TTC549 (cell line): ENCODE measurements around the gene PALLD.
"Not testable (repeated sequence)": the region's sequence is repeated elsewhere in the genome, so short reads cannot be mapped to it uniquely, and the experiment has no call there.

ENCODE experiments used
- FAIRE-seq: peaks from 2 replicates; lab custom pipeline; 2012; peaks lifted over from hg19 to GRCh38; lab: Jason Lieb, UNC

PALLD gene

GRCh38 chr4:168496834-168497233 is at the start of gene PALLD:
TSS of gene PALLD (plus strand) at chr4:168497052.
- no peak for FAIRE-seq

GRCh38 chr4:168449063-168449462 is 47.8 kb upstream of the PALLD start:
- not testable (repeated sequence) for FAIRE-seq

GRCh38 chr4:168449719-168450452 is 47.0 kb upstream of the PALLD start:
- FAIRE-seq: no peak

DNA sequence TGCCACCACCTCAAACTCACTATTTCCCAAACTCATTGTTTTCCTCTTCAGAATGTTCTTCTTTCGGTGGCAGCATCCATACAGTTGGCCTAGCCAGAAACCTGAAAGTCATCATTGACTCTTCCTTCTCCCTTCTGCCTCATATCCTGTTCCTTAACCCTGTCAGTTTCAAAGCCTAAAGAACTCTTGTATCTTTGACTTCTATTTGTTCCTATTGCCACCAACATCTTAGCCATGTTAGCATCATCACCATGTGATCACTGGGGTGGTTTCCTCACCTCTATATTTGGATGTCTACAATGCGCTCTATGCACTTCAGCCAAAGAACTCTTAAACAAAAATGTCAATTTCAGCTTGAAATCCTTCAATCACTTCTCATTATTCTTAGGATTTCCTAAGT is 45.5 kb upstream of the PALLD start:
- no peak for FAIRE-seq

DNA sequence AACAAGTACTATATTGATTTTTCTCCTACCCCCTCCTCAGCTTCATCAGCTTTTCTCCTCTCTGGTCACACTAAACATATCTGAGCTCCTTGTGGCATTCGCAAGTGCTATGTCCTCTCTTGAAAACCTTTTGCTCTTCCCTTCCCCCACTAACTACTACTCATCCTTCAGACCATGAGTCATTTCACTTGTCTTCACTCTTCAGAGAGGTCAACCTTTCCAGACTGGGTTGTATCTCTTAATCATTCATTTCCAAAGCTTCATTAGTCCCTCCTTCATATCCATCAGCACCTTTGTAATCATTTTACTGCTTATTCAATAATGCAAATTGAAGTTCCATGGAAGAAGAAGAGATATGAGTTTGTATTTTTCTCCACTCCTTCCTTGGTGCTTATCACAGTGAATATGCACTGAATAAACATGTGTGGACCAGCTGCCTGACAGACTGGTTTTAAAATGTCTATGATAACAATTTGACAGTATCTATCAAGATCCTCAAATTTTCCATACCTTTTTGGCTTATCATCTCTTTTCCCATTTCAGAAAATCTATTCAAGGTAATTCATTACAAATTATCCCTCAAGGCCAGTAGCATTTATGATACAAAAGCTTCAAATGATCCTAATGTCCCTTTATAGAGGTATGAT is 45.0 kb upstream of the PALLD start:
- no peak for FAIRE-seq

DNA sequence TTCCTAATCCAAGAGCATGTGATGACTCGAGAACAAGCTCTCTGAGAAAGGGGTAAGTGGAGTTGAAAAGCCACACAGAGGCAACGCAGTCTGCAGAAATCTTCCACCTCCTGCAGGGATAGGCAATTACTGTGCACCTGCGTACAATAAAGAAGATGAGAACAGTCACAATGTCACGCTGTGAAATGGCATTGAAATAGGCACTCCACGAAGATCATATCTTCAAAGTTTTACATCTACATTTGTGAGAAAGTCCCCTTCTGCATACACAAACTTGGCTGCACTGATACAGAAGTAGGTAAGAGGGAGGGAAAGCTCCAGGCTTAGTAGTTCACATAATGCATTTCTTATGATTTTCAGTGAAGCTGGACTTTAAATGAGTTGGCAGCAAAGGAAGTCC is 43.7 kb upstream of the PALLD start:
- no peak for FAIRE-seq

- not testable (repeated sequence) for FAIRE-seq
These were observed 38.6 kb upstream of the PALLD start for GRCh38 chr4:168458256-168458655.

- no peak for FAIRE-seq
These were observed 35.0 kb upstream of the PALLD start for GRCh38 chr4:168461821-168462220.

DNA sequence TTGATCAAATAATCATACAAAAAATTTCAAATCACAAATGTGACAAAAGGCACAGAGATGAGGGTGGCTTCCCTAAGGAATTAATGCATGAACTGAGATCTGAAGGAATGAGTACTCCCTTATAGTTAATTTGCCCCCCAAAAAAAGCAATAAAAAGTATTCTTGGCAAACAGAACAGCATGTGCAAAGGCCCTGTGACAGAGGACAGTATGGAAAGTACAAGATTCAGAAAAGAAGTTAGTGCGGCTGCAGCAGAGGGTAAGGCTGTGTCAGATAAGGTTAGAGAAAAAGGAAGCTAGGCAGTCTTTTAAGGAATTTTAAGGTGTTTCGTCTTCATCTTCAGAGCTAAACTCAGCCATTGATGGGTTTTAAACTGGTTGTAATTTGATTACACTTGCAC is 23.9 kb upstream of the PALLD start:
- FAIRE-seq: no peak

- FAIRE-seq: no peak
These were observed 22.1 kb upstream of the PALLD start for GRCh38 chr4:168474660-168475320.

- FAIRE-seq: no peak
These were observed 21.1 kb upstream of the PALLD start for GRCh38 chr4:168475745-168476144.

GRCh38 chr4:168478868-168479267 is 18.0 kb upstream of the PALLD start:
- FAIRE-seq: no peak

- FAIRE-seq: no peak
These were observed 15.8 kb upstream of the PALLD start for GRCh38 chr4:168480931-168481611.

GRCh38 chr4:168483811-168484210 is 13.0 kb upstream of the PALLD start:
- FAIRE-seq: no peak

DNA sequence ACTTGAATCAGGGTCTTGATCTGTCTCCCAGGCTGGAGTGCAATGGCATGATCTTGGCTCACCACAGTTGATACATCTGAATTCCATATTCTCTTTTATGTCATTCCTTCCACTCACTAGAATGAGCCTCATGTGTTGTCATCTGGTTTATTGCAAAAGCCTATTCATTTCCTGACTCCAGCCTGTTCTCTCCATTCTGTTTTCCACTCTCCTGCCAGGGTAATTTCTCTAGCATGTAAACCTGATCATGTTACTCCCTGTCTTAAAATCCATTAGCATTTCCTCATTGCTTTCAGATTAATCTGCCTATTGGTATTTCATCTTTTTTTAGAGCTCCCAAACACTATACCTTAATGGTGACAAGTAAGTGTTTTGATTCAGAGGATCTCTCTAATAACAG is 12.2 kb upstream of the PALLD start:
- no peak for FAIRE-seq

DNA sequence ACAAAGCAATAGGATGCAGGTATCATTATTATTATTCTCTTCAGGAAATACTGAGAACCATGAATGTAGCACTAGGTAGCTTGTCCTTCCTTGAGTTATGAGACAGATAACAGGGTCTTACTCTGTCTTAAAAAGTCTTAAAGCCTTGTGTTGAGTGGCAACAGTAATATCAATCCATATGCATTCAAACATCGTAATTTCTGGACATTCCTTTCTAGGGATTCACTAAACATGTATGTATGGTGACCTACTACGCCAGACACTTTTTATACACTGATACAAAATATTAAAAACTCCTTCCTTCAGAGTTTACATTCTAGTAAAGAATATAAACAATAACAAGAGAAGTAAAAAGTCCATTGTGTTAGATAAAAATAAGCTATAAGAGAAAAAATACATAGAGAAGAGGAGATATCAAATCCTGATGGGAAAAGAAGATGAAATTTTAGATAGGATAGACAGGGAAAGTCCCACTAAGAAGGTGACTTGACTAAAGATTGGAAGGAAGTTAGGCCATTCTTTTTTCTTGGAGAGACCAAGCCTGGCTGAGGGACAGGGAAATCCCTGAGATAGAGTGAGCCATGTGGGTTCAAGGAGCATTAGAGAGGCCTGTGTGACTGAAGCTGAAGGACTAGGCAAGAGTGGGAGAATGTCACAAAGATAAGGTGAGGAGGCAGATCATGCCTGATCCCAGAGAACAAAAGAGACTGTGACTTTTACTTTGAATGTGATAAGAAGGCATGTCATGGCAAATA is 11.5 kb upstream of the PALLD start:
- FAIRE-seq: no peak

GRCh38 chr4:168486912-168487281 is 10.0 kb upstream of the PALLD start:
- no peak for FAIRE-seq

DNA sequence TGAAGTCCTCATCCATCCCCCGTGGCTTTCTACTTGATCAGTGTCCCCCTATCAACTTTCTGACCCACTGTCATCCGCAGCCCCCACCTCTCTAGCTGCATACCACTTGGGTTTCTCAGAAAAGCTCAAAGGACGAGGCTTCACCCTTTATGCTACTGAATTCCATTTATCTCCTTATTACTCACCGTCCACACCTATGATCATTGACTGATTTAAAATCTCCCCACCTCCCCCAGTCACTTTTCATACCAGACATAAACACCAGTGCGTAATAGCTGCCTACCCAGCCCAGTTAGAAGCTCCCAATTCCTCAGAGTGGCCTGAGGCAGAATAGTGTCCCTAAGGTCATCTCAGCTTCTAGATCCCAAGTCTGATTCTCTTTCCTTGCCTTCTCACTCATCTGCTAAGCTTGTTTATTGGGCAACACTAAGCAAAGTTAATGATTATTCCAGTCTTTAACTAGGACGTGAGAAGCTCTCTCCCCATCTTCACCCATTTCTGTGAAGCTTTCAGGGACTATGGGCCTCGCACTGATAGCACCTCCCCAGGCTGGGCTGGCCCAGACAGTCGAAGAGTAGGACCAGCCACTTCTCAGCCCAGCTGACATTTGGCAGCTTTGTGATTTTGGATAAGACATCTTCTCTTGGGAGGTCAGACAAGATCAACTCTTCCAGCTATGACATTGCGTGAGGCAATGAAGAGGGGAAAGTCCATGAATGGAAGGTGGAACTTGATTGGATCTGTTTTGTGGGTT is 9.4 kb upstream of the PALLD start:
- FAIRE-seq: no peak

DNA sequence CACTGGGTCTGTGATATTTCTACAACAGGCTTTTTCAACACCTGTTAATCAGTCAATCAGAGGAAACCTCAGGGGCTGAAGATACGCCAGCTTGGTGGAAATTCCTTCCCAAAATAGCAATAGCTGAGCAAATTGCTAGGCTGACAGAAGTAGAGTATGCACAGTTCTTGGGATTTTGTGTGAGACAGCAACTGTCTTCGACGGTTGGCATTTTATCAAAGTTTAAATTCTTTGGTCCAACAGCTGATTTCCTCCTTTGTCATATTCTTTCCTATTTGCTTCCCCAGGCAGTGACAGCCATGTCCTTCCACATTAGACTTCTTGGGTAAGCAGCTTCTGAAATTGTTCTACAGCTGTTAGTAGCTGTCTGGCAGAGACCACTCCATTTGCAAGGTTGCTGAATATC is 8.0 kb upstream of the PALLD start:
- FAIRE-seq: no peak

- FAIRE-seq: no peak
These were observed 7.2 kb upstream of the PALLD start for GRCh38 chr4:168489616-168490015.

DNA sequence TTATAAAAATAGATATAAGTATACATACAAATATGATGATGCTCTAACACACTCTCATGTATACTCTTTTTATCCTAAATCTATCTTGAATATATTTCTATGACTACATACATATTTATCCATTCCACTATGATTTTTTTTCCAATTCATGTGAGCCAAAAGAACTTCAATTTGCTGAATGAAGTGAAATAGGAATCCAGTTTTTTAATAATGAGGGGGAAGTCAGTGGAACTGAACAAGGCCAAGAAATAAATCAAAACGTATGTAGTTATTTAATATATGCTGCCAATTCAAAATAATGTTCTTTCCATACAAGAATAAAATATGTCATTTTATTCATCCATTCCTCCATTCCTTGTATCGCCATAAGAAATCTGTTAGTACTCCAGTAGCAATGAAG is 6.1 kb upstream of the PALLD start:
- no peak for FAIRE-seq

DNA sequence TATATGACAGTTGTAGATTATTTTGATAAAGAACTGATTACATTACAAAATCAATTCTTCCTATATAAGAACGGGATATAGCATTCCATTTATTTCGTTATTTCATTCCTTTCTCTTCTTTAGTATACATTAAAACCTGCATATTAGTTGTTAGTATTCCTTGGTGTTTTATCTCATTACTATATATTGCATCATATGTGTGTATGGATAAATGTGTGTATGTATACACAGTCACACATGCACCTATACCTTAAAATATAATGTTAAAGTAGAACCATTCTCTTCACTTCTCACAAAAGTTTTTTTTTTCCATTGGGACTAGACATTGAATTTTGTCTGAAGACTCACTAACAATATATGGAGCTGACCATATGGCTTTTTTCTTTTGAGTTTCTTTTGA is 5.3 kb upstream of the PALLD start:
- no peak for FAIRE-seq
